Activated T-cell treated with anti-CD3 and anti-CD28 coated beads for 24 hours (primary cell): ENCODE results near the gene RDH12.
A peak's percentile ranks its signal among the peaks of the same experiment; 100 is the strongest.
"Not testable (repeated sequence)": the region's sequence is repeated elsewhere in the genome, so short reads cannot be mapped to it uniquely, and the experiment has no call there.

Experiments used
- DNase-seq: peaks from one replicate; pipeline ENCODE4 v3.0.0-alpha.2; 2020; ENCODE audit warnings: low read depth

The RDH12 gene

DNA sequence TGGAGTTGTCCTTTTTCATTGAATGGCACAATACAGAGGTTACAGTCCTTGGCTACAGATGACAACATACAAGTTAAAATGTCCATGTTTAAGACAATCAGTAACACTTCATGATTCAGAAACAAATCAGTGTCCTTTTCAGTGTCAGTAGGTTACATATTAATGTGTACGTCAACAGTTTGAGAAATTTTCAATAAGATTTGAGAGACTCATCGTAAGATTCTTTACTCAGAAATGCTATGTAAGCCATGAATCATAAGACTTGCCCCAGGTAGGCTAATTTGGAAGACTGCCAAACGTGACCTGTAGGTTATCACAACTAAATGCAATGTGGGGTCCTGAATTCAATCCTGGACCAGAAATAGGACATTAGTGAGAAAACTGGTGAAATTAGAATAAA is 3.5 kb downstream of the RDH12 start:
- no peak for DNase-seq

GRCh38 chr14:67709346-67709745 is 7.7 kb downstream of the RDH12 start:
- not testable (repeated sequence) for DNase-seq

DNA sequence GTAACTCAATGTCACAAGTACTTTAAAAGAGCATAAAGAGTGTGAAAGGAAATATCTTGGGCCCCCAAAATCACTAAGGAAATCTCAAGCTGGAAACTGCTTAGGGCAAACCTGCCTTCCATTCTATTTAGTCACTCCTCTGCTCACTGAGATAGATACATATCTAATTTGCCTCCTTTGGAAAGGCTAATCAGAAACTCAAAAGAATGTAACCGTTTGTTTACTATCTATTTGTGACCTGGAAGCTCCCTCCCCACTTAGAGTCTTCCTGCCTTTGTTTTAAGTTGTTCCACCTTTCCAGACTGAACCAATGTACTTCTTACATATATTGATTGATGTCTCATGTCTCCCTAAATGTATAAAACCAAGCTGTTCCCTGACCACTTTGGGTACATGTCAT is 8.1 kb downstream of the RDH12 start:
- not testable (repeated sequence) for DNase-seq

GRCh38 chr14:67710209-67710608 is 8.5 kb downstream of the RDH12 start:
- no peak for DNase-seq

GRCh38 chr14:67717048-67717447 is 15.4 kb downstream of the RDH12 start:
- DNase-seq, result no peak

- no peak for DNase-seq
Measured at GRCh38 chr14:67718265-67718664, 16.6 kb downstream of the RDH12 start.

DNA sequence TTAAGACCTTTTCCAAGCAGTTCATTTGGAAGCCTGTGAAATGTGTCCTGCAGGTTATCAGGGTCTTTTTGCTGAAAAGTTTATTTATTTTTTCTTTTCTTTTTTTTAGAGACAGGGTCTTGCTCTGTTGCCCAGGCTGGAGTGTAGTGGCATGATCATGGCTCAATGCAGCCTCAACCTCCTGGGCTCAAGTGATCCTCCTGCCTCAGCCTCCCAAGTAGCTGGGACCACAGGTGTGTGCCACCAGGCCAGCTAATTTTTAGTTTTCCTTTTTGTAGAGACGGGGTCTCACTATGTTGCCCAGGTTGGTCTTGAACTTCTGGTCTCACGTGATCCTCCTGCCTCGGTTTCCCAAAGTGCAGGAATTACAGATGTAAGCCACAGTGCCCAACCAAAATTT is 17.7 kb downstream of the RDH12 start:
- not testable (repeated sequence) for DNase-seq

- DNase-seq, result no peak
Measured at GRCh38 chr14:67719866-67720265, 18.2 kb downstream of the RDH12 start.

DNA sequence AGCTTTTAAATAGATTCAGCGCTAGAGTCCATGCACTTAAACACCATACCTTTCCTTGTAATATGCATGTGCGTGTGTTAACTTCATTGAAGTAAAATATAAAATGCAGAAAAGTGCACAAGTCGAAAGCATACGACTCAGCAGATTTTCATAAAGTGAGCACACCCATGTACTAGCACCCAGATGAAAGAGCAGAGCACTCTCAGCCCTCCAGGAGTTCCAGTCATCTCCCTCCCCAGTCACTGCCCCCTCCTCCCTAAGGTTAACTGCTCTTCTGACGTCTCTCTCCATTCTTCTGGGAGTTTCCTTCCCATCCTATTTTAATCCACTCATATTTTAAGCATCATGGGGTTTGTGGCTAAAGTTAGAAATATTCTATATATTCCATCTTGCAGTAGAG is 20.2 kb downstream of the RDH12 start:
- DNase-seq, result no peak

GRCh38 chr14:67722293-67722692 is 20.6 kb downstream of the RDH12 start:
- no peak for DNase-seq

GRCh38 chr14:67725171-67725570 is 23.5 kb downstream of the RDH12 start:
- DNase-seq, result no peak

- DNase-seq, result no peak
Measured at GRCh38 chr14:67727361-67727760, 25.7 kb downstream of the RDH12 start.

DNA sequence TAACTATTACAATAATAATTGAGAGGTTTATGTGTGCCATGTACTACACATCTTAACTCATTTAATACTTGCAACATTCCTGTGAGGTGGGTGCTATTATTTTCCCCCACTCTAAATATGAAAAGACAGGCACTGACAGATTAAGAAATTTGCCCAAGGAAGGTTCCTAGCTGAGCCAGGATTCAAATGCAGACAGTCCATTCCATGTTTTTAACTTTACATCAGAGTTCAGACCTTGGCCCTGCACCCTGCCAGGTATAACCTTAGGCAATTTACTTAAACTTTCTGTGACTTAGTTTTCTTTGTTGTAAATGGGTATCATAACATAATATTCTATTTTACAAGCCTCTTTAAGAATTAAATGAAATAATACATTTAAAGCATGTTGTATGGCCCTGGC is 26.6 kb downstream of the RDH12 start:
- DNase-seq, result no peak

GRCh38 chr14:67729072-67729885 is 27.6 kb downstream of the RDH12 start:
- DNase-seq, result no peak

- no peak for DNase-seq
Measured at GRCh38 chr14:67733616-67734015, 31.9 kb downstream of the RDH12 start.

DNA sequence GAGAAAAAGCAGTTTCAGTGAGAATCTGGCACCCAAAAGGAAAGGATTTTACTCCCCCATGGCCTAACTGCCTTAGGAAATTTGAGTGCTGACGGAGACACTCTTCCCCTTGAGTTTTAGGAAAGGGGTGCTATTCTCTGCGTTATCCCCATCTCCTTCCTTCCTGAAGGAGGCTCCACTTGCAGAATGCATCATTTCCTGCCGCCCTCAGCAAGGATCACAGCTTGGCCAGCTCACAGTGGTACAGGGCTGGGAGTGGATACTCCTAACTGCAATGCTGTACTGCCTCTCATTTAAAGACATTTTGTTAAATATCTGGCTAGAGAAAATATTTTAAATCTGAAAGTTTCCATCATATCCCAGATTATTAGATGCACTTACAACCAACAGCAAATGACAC is 33.0 kb downstream of the RDH12 start:
- DNase-seq, result no peak

DNA sequence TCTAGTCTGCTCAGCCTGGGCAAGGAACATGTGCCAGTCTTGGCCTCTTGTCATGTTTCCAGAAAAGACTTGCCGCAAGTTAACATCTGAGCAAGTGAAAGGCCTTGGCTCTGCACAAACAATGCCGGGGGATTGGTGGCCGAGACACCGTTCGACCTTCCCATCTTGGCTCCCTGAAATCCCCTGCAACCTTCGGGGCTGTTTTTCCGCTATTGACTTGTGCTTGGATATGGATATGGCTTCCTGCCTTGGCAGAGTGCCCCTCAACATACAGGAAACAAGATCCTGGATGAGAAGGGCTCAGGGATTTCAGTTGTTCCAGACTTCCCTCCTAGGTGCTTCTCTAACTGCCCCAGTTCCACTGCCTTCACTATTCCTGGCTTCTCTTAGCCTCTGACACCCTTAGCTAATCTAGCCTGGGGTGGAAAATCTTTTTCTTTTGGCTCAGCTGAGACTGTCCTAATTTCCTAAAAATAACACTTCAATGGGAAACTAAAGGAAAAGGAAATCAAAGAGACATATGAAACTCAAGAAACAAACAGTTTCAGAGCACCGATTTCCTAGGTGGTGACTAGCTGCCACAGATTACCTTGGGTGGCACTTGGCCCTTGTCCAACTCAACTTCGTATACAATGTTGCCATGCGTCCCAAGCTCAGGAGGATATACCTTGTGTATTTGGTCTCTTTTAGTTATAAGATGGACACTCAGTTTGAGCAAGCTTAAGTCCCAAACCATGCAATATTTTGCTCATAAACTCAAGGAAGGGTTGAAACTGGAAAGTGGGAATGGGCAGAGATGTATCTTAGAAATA is 33.9 kb downstream of the RDH12 start:
- DNase-seq, result no peak

- no peak for DNase-seq
Measured at GRCh38 chr14:67736771-67737170, 35.1 kb downstream of the RDH12 start.

- no peak for DNase-seq
Measured at GRCh38 chr14:67738740-67739504, 37.2 kb downstream of the RDH12 start.

GRCh38 chr14:67744046-67744445 is 42.4 kb downstream of the RDH12 start:
- no peak for DNase-seq

- peak; percentile 1 for DNase-seq
Measured at GRCh38 chr14:67746927-67747326, 45.2 kb downstream of the RDH12 start.

GRCh38 chr14:67748312-67748711 is 46.6 kb downstream of the RDH12 start:
- DNase-seq, result no peak
